CD4-positive, alpha-beta T cell treated with Interleukin-6 at 100 ng/mL for 8 hours (primary cell): ENCODE data around the gene MYO10.

Experiments
- DNase-seq: peaks from one replicate; pipeline ENCODE4 v3.0.0-alpha.2; 2020; ENCODE audit warnings: mixed read lengths, low spot score

Gene MYO10

DNA sequence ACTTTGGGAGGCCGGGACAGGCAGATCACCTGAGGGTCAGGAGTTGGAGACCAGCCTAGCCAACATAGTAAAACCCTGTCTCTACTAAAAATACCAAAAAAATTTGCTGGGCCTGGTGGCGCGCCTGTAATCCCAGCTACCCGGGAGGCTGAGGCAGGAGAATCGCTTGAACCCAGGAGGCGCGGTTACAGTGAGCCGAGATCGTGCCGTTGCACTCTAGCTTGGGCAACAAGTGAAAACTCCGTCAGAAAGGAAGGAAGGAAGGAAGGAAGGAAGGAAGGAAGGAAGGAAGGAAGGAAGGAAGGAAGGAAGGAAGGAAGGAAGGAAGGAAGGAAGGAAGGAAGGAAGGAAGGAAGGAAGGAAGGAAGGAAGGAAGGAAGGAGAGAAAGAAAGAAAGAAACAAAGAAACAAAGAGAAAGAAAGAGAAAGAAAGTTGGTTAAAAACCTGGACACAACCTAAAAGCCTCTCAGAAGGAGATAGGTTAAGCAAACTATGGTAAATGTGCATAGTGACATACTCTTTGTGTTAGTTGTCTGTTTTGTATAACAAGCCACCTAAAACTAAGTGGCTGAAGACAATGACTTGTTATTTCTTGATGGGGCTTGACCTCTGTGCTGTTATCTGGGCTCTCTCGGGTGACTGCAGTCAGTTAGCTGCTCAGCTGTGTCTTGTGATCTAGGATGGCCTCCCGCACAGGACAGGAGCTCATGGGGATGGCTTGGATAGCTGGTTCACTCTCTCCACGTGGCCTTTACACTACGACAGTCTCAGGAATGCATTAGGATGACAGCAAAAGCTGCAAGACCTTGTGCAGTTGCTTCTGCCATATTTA, 8.0 kb upstream of the MYO10 start:
- no peak for DNase-seq

DNA sequence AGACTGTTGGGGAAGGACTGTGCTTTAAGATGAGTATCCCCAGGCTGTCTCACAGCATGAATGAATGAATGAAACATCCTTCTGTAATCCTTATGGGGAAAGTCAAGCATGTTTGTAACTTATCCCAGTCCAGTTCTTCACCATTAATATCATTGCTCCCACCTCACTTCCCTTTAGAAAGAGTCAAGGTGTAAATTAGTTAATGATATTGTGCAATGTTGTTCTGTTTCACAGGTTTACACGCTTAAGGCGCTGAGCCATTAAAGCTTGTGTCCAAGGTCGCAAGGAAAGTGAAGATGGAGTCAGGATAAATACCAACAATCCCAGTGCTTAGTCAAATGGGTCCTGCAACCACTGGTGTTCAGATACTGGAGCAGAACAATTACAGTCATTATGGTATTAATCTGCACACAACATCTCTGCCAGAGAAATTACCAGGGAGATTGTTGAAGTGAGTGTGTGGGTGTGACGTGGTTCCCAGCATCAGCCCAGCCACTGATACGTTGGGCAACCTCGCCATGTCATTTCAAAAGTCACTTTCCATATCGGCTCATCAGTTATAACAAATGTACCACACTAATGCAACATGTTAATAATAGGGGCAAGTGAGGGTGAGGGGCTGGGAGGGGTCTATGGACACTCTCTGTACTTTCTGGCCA, 1.5 kb upstream of the MYO10 start:
- no peak for DNase-seq

DNA sequence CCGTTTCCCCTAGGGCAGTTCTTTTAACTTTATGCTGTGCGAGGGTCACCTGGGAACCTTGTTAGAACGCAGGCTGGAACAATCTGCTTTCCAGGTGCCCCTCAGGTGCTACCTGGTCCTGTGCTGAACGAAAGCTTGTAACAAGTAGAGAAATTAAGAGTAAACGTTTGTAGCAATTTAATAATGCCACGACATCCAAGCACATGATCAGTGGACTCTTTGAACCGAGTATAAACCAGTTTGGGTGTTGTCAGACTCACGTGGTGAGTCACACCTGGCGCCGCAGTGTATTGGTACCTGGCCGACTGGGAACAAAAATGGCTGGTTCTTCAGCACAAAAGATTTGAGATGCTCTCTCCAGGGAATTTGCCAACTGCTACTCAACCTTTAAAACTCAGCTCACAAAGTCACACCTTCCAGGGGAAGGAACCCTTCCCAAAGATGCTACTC, 926 bp upstream of the MYO10 start:
- DNase-seq = no peak

DNA sequence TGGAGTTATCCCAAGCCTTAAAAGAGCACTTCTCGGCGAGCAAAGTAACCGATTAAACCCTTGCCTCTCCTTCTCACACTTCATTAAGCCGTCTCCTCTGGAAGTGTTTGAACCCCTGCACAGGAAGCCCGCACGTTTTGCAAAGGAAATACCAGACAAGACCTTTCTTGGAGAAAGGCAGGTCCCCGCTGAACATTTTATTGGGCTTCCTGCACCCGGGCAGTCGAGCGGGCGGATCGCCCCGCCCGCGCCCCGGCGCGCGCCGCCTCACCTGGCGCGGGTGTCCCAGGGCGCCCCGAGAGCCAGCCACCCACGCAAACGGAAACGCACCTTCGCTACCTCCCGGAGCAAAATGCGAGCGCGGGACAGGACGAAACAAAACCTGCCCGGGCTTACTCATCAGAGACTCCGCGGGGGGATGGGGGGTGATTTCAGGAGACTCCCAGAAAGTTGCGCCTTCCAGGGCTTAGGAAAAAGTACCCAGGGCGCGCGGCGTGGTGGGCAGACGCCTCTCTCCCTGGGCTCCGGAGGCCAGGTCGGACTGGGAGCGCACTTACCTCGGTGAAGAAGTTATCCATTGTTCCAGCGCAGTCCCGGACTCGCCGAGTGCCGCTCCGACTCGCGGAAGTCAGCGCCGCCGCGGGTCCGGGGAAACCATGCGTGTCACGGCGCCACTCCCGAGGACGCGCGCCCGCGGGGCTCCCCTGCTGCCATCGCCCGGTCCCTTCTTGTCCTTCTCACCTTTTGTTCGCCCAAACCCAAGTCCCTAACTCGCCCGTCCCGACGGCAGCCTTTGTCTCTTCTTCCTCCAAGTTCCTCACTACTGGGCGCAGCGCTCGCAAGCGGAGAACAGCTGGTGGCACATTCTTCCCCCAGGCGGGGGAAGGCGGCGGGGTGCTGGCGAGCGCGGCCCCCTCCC, 598 bp downstream of the MYO10 start:
- DNase-seq = no peak

DNA sequence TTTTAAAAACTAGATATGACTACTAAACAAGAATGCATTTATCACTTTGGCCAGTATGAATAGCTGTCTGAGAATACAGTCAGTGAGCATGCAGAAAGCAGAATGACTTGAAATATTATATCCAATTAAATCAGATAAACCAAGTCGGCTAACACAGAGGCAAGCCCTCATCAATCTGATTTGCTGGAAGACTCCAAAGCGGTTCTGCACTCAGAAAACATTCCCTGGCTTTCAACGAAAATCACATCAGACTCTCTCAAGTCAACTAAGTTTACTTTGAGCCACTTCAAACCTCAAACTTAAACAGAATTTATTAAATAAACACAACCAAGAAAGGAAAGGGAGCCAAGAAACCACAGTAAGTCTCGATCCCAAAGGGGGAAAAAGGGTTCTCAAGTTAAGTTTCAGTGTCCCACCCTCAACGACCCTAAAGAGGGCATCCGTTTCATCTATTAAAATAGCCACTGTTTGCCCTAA, 1.4 kb downstream of the MYO10 start:
- DNase-seq = no peak

DNA sequence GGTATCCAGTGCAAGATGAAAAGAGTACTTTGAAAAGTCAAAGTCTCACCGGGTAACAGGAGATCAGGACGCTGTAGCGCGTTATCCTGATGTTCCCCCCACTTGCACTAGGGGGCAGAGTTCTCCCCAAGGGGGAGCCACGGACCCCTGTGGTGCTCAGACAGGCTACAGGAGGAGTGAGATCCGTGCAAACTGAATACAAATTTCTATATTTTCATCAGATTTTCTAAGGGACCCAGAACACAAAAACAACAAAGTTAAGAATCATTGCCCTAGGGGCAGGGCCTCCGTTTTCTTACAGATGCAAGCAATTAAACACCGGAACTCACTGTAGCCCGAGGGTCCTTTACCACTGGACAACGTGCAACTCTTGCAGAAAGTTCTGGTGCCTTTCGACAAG, 2.0 kb downstream of the MYO10 start:
- no peak for DNase-seq

DNA sequence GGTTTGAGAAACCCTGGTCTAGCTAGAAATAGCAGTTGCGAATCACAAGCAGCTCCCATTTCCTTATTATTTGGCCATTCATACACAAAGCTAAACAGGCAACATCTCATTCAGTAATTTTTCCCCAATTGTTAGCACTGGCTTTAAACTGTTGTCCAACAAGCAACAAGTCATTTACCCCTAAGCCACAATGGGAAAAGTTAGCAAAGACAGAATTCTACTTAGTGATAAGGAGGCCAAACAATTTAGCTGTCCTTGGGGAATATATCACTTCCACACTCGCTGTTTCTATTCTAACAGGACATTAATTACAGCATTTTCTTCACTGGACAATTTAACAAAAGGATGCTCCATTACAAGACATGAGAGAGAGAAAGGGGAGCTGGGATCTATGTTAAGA, 2.8 kb downstream of the MYO10 start:
- no peak for DNase-seq

DNA sequence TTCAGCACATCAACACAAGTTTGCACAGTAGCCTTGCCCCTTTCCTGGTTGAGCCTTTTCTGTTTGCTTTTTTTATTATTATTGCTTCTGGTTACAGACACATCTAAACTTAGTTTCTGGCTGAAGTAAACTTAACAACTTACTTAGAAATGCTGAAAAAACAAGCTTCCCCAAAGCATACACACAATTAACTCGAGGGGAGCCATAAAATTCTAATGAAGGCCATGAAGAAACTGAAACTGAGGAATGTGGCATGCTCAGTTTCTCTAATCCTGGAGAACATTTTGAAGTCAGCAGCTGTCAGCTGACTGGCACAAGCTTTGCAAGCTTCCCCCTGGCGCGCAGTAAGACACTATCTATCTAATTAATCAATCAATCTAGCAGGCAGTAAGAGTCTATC, 3.7 kb downstream of the MYO10 start:
- no peak for DNase-seq

DNA sequence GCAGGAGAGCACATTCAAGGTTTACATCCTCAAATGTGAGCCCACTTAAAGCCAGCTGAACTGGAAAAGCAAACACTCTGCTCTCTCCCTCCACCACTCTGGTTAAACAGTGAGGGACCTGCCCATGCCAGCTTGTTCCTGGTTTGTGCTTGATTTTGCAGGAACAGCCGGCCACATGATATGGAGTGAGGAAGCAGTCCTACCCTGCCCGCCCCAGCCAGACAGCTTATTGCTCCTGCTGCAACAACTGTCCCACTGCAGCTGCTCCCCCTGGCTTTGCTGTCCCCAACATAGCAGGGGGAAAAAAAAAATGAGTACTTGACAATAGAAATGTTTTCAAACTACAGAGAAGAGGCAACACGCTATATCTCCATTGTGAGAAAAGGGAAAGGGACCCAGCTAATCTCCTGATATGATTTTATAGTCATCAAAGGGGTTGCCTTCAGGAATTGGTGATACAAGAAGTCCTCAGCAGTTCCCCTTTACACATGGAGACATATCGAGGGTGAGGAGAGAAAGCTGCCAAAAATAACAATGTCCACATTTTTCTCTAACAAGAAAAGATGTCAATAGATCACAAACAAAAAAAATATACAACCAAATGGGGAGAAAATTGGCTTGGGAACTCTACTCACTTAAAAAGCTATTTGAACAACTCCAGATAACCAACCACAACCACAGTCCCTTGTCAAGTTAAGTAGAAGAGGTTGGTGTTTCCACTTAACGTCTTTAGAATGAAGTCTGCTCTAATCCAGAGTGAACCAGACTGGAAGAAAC, 4.6 kb downstream of the MYO10 start:
- DNase-seq = no peak

DNA sequence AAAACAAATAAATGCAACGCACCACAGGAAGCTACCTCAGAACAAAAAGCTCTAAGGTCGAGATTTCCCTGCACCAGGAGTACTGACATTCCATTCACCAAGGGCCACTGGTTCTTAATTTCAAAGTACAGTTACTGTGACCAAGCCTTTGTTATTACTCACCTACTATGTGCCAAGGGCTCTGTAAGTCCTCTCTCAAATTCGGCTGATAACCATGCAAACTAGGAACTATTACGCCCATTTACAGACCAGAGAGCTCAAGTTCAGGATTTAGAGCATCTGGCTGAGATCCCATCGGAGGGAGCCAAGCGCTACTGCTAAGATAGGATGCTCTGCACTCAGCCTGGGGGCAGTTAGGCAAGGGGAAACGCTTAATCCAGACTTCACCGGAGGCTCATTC, 5.6 kb downstream of the MYO10 start:
- DNase-seq = no peak

DNA sequence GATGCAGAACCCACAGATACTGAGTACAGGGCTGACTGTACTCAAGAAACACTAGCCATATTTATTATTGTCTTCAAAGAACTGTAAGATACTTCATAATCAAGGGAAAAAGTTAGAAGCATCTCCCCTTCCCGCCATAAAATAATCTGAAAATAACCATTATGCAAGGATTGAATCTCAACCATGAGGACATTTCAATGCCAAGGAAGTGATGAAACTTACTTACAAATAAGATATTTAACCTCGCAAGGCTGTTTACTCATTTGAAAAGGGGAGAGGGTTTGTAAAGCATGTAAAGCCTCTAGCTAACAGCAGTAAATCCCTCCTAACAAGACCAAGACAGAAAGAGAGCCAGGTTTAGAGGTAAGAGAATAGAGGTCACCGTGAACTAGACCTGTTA, 6.3 kb downstream of the MYO10 start:
- DNase-seq = no peak

DNA sequence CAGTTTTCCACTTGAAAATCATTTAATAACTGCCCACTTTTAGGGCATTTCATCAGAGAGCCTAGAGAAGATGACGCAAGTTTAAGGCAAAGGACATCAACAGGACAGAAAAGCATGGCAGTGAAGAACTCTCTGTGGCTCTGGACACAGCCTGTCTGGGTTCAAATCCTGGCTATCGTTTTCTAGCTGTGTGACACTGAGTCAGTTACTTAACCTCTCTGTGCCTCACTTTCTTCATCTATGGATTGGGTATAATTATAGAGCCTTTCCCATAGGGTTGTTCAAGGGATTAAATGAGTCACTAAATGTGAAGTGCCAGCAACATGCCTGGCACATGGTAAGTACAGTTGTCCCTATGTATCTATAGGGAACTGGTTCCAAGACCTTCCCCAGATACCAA, 6.7 kb downstream of the MYO10 start:
- no peak for DNase-seq

DNA sequence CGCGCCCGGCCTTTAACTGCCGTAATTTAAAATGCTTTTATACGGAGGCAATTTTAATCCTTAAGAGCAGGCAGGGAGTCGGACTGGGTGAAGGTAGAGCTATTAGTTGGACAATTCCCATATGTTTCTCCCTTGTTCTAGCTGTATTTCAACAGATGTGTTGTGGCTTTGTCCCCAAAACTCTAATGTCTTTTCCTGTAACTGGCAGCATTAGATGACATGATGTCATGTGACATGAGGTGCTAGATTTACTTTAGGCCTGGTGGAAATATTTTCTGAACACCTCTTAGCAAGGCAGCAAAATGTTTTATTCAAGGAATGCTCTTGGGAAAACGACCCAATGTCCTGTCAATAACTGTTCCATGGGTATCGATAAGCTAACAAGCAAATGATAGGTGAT, 8.5 kb downstream of the MYO10 start:
- no peak for DNase-seq

DNA sequence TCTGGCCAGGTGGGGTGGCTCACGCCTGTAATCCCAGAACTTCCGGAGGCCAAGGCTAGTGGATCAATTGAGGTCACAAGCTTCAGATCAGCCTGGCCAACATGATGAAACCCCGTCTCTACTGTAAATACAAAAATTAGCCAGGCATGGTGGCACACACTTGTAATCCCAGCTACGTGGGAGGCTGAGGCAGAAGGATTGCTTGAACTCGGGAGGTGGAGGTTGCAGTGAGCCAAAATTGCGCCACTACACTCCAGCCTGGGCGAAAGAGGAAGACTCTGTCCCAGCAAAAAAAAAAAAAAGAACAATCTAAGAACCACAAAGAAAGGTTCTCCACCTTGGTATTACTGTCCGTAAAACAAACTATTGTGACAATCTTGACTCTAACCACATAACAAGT, 9.7 kb downstream of the MYO10 start:
- no peak for DNase-seq

DNA sequence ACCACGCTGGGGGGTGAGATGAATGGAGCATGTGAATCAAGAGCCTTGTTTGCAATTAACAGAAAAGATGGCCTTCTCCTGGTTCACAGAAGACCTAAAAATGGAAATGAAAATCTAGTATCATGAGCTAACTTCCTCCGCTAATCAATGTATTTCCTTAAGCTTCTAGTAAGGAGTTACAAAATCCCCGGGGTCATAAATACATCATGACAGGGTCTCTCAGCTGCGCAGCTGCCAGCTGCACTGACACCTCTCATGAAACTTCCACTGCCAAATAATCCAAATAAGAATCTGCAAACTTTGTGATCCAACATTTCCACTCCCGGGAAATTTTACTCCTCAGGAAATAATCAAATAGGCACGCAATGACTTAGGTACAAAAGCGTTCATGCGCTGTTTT, 11.9 kb downstream of the MYO10 start:
- DNase-seq = no peak

DNA sequence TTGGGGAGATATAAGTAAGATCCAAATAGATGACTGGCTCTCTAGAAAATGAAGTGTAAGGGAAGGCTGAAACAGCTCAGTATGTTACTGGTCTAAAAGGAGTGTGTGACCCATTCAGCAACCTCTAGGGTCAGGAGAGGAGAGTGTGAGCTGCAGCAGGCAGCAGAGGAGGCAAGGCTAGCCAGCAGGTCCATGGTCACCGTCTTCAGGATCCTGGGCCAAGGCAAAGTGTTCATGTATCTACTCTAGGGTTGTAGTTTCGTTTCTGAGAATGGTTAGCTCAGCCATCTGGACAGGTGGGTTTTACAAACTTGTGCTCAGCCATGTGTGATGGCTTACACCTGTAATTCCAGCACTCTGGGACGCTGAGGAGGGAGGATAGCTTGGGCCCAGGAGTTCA, 13.7 kb downstream of the MYO10 start:
- DNase-seq = no peak

DNA sequence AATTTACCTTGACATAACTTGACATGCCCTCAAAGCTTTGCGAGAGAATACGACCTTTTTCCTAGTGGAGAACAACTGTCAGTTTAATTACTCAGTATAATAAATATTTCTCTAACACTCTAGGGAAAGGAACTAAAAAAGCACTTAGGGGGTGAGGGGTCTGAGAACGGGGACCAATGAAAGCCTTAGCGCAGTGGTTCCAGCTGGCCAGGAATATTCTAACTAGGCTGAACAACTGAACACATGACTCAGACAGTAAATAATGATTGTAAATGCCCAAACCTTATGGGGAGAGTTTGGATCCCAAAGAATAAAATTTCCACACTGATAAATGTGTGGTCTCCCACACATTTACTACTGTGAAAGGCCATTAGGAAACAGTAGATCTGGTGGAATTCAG, 14.9 kb downstream of the MYO10 start:
- no peak for DNase-seq

DNA sequence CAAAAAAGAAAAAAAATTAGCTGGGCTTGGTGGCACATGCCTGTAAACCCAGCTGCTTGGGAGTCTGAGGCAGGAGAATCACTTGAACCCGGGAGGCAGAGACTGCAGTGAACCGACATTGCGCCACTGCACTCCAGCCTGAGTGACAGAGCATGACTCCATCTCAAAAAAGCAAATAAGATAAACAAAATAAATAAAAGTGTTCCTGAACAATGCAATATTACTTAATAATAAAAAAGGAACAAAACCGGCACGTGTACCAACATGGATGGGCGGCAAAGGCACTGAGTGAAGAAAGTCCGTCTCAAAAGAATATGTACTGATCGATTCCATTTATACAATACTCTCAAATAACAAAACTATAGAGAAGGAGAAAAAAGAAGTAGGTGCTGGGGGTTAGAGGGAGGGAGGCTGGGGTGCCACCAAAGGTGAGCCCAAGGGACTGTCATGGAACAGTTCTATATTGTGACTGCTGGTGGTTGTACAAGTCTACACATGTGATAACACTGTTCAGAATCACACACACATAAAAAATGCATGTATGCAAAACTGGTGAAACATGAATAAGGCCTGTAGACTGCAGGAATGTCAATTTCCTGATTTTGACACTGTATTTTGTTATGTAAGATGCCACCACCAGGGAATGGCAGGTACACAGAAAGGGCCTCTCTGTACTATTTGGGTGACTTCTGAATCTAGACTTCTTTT, 15.8 kb downstream of the MYO10 start:
- no peak for DNase-seq

DNA sequence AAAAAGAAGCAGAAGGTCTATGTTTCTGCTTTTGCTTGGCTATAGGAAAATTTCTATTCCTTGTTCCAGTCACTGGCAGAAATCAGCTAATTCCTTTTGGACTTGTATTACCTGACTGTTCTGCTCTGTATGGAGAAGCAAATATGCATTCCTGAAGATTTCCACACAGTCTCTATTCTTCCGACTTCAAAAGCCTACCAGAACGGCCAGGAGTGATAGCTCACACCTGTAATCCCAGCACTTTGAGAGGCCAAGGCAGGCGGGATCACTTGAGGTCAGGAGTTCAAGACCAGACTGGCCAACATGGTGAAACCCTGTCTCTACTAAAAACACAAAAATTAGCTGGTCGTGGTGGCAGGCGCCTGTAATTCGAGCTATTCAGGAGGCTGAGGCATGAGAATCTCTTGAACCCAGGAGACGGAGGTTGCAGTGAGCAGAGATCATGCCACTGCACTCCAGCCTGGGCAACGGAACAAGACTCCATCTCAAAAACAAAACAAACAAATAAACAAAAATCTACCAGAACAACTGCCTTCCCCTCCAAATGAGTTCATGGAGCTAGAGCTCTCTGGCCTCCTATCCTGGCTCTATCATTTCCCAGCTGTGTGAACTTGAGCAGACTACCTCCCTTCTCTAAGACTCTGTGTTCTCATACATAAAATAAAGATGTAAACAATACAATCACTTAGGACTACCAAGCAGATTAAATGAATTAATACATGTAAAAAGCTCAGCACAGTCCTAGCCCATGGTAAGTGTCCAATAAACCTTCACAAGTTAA, 17.0 kb downstream of the MYO10 start:
- DNase-seq = no peak

DNA sequence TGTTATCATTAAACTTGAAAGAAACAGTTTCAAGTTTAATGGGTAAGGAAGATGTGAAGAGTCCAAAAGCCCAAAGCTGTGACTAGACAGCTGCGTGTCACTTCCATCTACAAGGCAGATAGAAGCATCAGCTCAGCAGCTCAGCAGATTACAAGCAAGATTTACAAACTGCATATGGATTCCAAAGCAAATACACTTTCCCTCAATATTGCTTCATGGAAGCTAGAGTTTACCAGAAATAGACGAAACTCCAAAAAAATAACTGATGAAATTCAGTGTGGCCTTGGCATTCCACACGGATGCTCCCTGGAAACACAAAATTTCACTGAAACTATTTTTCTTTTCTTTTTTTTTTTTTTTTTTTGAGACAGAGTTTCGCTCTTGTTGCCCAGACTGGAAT, 17.9 kb downstream of the MYO10 start:
- DNase-seq = no peak
